Astrocyte (in vitro differentiated cells and primary cell): ENCODE data around the gene HNRNPC.

ENCODE experiments used
- EZH2 ChIP-seq: IDR thresholded peaks from 2 replicates; pipeline ENCODE4 v1.6.1; 2012; ENCODE audit warnings: mild to moderate bottlenecking, low read length, inconsistent platforms; ENCODE audit not compliant: insufficient read depth
- TF ChIP-seq, protein P1 (sequence below): IDR thresholded peaks from 2 replicates; pipeline ENCODE4 v1.5.1; 2011; ENCODE audit warnings: low read depth, mild to moderate bottlenecking, inconsistent platforms, low read length, moderate library complexity; ENCODE audit not compliant: insufficient read depth

- TF ChIP-seq, protein P1, sequence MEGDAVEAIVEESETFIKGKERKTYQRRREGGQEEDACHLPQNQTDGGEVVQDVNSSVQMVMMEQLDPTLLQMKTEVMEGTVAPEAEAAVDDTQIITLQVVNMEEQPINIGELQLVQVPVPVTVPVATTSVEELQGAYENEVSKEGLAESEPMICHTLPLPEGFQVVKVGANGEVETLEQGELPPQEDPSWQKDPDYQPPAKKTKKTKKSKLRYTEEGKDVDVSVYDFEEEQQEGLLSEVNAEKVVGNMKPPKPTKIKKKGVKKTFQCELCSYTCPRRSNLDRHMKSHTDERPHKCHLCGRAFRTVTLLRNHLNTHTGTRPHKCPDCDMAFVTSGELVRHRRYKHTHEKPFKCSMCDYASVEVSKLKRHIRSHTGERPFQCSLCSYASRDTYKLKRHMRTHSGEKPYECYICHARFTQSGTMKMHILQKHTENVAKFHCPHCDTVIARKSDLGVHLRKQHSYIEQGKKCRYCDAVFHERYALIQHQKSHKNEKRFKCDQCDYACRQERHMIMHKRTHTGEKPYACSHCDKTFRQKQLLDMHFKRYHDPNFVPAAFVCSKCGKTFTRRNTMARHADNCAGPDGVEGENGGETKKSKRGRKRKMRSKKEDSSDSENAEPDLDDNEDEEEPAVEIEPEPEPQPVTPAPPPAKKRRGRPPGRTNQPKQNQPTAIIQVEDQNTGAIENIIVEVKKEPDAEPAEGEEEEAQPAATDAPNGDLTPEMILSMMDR: no peak
- no peak for TF ChIP-seq EZH2
Observed at GRCh38 chr14:21227150-21227549, 42.1 kb downstream of the HNRNPC start.
